HepG2 (cell line): ENCODE results near the gene ERCC6L2. TPM values are rescaled to one million over a fixed set of nuclear protein-coding genes. Genes with fewer than 3 reads are reported as not detected.

Experiments
- AHDC1 ChIP-seq: sonication (generic); formaldehyde crosslinking; IDR thresholded peaks from 2 replicates; pipeline ENCODE4 v1.5.1; 2020; ENCODE audit warnings: mild to moderate bottlenecking, missing genetic modification reagents, borderline replicate concordance
- GTF3A ChIP-seq: sonication (generic); formaldehyde crosslinking; conservative IDR thresholded peaks from 2 replicates; pipeline ENCODE4 v1.4.0; 2020; ENCODE audit warnings: mild to moderate bottlenecking, missing genetic modification reagents
- IRF9 ChIP-seq: sonication (generic); formaldehyde crosslinking; IDR thresholded peaks from 2 replicates; pipeline ENCODE4 v1.8.0; 2022; ENCODE audit warnings: missing genetic modification reagents, mild to moderate bottlenecking, borderline replicate concordance
- KDM4B ChIP-seq: sonication (generic); formaldehyde crosslinking; IDR thresholded peaks from 2 replicates; pipeline ENCODE4 v1.4.0; 2020; ENCODE audit warnings: missing genetic modification reagents
- MTF1 ChIP-seq: sonication (generic); formaldehyde crosslinking; IDR thresholded peaks from 2 replicates; pipeline ENCODE4 v1.5.0; 2020; ENCODE audit warnings: missing genetic modification reagents
- RORA ChIP-seq: sonication (generic); formaldehyde crosslinking; IDR thresholded peaks from 2 replicates; pipeline ENCODE4 v1.5.0; 2020; ENCODE audit warnings: mild to moderate bottlenecking, missing genetic modification reagents, moderate library complexity
- ZNF142 ChIP-seq: sonication (generic); formaldehyde crosslinking; IDR thresholded peaks from 2 replicates; pipeline ENCODE4 v1.4.0; 2020; ENCODE audit warnings: missing genetic modification reagents
- ZNF512 ChIP-seq: sonication (generic); formaldehyde crosslinking; IDR thresholded peaks from 2 replicates; pipeline ENCODE4 v1.4.0; 2020; ENCODE audit warnings: mild to moderate bottlenecking, missing genetic modification reagents
- ZNF556 ChIP-seq: sonication (generic); formaldehyde crosslinking; IDR thresholded peaks from 2 replicates; pipeline ENCODE4 v1.4.0; 2020; ENCODE audit warnings: mild to moderate bottlenecking, missing genetic modification reagents, borderline replicate concordance
- ZNF704 ChIP-seq: sonication (generic); formaldehyde crosslinking; IDR thresholded peaks from 2 replicates; pipeline ENCODE4 v1.8.1; 2023; ENCODE audit warnings: mild to moderate bottlenecking, inconsistent platforms, moderate library complexity, missing genetic modification reagents, borderline replicate concordance
- ZNF720 ChIP-seq: sonication (generic); formaldehyde crosslinking; IDR thresholded peaks from 2 replicates; pipeline ENCODE4 v1.4.0; 2020; ENCODE audit warnings: missing genetic modification reagents
- ZNF773 ChIP-seq: sonication (generic); formaldehyde crosslinking; IDR thresholded peaks from 2 replicates; pipeline ENCODE4 v1.4.0; 2020; ENCODE audit warnings: missing genetic modification reagents, borderline replicate concordance
- ZNF839 ChIP-seq: sonication (generic); formaldehyde crosslinking; IDR thresholded peaks from 2 replicates; pipeline ENCODE4 v1.4.0; 2020; ENCODE audit warnings: missing genetic modification reagents, mild to moderate bottlenecking, borderline replicate concordance
- polyA plus RNA-seq, 8 experiments: library from polyadenylated mRNA; depleted of rRNA in 3 of 8; stranded (reverse) in 7 of 8; unstranded in 1 of 8; fragments of >200 nt; fragmentation: Illumina TruSeq in 4 of 8; extraction: Trizol in 4 of 8; gene quantifications; 2 replicates each; pipeline versions ENCODE4 v1.2.1 to v1.2.3, GENCODE V29; 2011 to 2016; ENCODE audit warnings: low read depth in 4 of 8, missing spikeins in 1 of 8, mixed read lengths in 1 of 8; ENCODE audit not compliant: insufficient read depth in 1 of 8
- total RNA-seq, 5 experiments: library from RNA; depleted of rRNA; stranded (reverse); fragments of >200 nt; fragmentation: Illumina TruSeq; extraction: Trizol; gene quantifications; 2 replicates each; pipeline ENCODE4 v1.2.3, GENCODE V29; 2016; ENCODE audit warnings: low read depth in 1 of 5

Gene ERCC6L2
- total and polyA plus RNA-seq, 2 of the 13 experiments (the other 11 are each of a cell fraction or from before 2014, with no cell fraction given), result 13.4 to 45.9 TPM

GRCh38 chr9:95876138-95876444 is 600 bp downstream of the ERCC6L2 start (continued):
- TF ChIP-seq ZNF142 (peak; percentile 7; the same call in 1 of the 2 replicates), ZNF556 (CRISPR knock-in tag) (no peak), AHDC1 (CRISPR knock-in tag) (0 out of 2 replicates have a peak, but pooled peaks have one; percentile 11), ZNF704 (CRISPR knock-in tag) (0 out of 2 replicates have a peak, but pooled peaks have one; percentile 9), KDM4B (CRISPR knock-in tag) (no peak), GTF3A (0 out of 2 replicates have a peak, but pooled peaks have one; percentile 20), ZNF839 (CRISPR knock-in tag) (0 out of 2 replicates have a peak, but pooled peaks have one; percentile 9), IRF9 (CRISPR knock-in tag) (no peak), MTF1 (CRISPR knock-in tag) (no peak), ZNF512 (CRISPR knock-in tag) (0 out of 2 replicates have a peak, but pooled peaks have one; percentile 7), ZNF773 (CRISPR knock-in tag) (peak; percentile 42; the same call in 1 of the 2 replicates), ZNF720 (CRISPR knock-in tag) (no peak), RORA (CRISPR knock-in tag) (no peak)
